Activated naive CD8-positive, alpha-beta T cell treated with anti-CD3 and anti-CD28 coated beads, Interleukin-2, amount 50 U/mL, for 24 hours (primary cell): ENCODE results near the gene LRRC57.

Experiments used
- ATAC-seq: fragments of 150-1000 bp; cut with Tn5 transposase; one replicate; pipeline ENCODE4 v1.10.0; 2021
- DNase-seq: peaks from one replicate; pipeline ENCODE4 v3.0.0; 2021
- H3K27ac Mint-ChIP-seq: one replicate; pipeline ENCODE4 v1.8.0; 2021; ENCODE audit warnings: mild to moderate bottlenecking, mixed read lengths
- H3K27me3 Mint-ChIP-seq: one replicate; pipeline ENCODE4 v1.8.0; 2021; ENCODE audit warnings: mixed read lengths
- H3K36me3 Mint-ChIP-seq: one replicate; pipeline ENCODE4 v1.8.0; 2021; ENCODE audit warnings: low read depth, mixed read lengths
- H3K4me1 Mint-ChIP-seq: one replicate; pipeline ENCODE4 v1.8.0; 2021; ENCODE audit warnings: mixed read lengths
- H3K4me3 Mint-ChIP-seq: one replicate; pipeline ENCODE4 v1.8.0; 2021; ENCODE audit warnings: mild to moderate bottlenecking, moderate library complexity, mixed read lengths
- H3K9me3 Mint-ChIP-seq: one replicate; pipeline ENCODE4 v1.8.0; 2021; ENCODE audit warnings: mixed read lengths

The LRRC57 gene

DNA sequence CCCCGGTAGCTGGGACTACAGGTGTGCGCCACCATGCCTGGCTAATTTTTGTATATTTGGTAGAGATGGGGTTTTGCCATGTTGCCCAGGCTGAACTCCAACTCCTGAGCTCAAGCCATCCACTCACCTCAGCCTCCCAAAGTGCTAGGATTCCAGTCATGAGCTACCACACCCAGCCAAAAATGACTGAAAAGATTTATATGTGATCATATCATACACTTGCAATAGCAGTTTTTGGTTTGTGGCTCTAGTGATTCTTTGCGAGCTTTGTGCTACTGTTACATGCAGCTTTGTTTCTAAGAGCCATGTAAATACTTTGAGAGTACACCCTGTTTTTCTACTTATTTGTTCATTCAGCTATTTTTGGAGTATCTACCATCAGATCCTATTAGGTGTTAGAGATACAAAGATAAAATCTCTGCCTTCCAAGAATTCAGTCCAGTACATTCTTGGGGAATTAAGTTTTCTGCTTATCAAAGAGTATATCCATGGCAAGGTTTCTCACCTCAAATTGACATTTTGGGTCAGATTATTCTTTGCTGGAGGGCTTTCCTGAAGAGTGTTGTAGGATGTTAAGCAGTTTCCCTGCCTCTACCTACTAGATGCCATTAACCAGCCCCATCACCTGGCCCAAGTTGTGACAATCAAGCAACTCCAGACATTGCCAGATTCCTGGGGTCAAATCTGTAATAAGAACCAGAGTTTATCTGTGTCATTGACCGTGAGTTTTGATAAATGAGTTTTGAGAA, 38.2 kb downstream of the LRRC57 start:
- H3K27ac Mint-ChIP-seq, result no peak overlapping the region

DNA sequence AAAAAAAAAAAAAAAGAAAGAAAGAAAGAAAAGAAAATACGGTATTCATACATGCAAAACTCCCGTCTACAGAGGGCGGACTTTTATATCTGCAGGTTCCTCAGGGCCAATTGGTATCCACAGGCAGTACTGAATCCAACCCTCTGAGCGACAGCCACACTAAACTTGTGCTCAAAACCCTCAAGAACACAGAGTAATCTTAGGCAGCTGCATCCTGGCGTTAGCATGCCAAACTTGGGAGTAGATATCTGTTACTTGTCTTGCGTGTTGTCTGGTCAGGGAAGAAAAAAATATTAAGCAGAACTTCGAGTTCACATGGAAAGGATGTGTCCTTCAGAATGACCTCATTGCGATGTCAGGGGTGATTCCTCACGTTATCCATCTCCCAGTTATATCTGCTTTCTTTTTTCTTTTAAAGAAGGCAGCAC, 40.3 kb downstream of the LRRC57 start:
- Mint-ChIP-seq H3K27ac (no peak overlapping the region), H3K4me3 (no peak overlapping the region), H3K4me1 (peaks cover 8% of the 10 kb centered on the region), H3K27me3 (no peaks in the 10 kb centered on the region), H3K36me3 (peaks cover 5% of the 10 kb centered on the region), H3K9me3 (no peaks in the 10 kb centered on the region)
- DNase-seq (no peak), ATAC-seq (no peak)

More for the DNA sequence above, 38.2 kb downstream of the LRRC57 start:
- no peak overlapping the region for H3K4me3 Mint-ChIP-seq
- peaks cover 14% of the 10 kb centered on the region for H3K36me3 Mint-ChIP-seq
- H3K4me1 Mint-ChIP-seq, result peaks cover 2% of the 10 kb centered on the region
- DNase-seq (no peak), ATAC-seq (no peak)
- H3K9me3 Mint-ChIP-seq, result no peaks in the 10 kb centered on the region
- no peaks in the 10 kb centered on the region for H3K27me3 Mint-ChIP-seq

DNA sequence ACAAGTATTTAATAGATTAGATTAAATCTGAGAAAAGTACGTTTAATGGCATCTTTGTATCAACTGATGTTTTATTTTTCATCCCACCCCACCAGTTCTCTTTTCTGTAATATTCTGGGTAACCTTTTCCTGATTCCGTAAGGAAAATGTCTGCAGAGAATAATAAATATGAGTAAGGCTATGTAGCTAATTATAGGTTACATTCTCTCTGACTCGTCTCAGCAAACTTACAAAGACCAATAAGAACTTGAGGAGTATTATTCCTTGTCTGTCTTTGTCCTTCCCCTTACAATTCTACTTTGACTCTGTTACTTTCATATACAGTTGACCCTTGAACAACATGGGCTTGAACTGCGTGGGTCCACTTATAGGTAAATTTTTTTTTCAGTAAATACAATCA, 41.1 kb downstream of the LRRC57 start:
- Mint-ChIP-seq H3K27me3 (no peaks in the 10 kb centered on the region), H3K36me3 (peaks cover 6% of the 10 kb centered on the region), H3K4me1 (peaks cover 12% of the 10 kb centered on the region), H3K9me3 (no peaks in the 10 kb centered on the region), H3K4me3 (no peak overlapping the region), H3K27ac (no peak overlapping the region)
- no peak for ATAC-seq
- DNase-seq, result no peak

DNA sequence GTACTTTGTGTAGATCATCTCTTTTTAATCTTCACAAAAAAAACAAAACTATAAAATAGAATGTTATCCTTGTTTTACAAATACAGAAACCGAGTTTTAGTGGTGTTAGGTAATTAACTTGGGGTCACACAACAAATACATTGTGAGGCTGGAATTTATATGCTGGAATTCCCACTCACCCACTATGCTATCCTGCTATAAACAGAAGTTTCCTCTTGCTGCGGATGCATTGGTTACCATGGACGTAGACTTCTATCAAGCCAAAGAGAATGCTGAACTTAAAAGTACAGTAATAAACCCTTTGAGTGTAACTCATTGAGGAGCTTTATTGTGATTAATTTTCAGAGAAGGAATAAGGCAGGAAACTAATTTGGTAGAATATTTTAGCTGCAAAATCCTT, 44.0 kb downstream of the LRRC57 start:
- H3K36me3 Mint-ChIP-seq, result peaks cover 6% of the 10 kb centered on the region
- no peak for ATAC-seq

DNA sequence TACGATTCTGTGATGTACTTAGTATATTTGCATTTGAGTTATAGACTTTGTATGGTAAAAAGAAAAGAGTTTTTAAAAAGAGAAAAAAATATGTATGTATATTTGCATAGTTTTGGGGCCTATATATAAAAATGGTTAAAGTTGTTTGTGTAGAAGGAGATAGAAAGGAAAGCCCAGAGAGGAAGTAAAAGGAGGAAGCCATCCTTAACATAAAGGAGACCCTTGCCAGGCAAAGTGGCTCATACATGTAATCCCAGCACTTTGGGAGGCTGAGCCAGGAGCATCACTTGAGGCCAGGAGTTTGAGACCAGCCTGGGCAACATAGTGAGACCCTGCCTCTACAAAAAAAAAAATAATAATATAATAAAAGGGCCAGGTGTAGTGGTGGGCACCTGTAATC, 44.8 kb downstream of the LRRC57 start:
- H3K4me3 Mint-ChIP-seq, result no peak overlapping the region
- H3K27me3 Mint-ChIP-seq, result no peaks in the 10 kb centered on the region
- H3K4me1 Mint-ChIP-seq, result peaks cover 33% of the 10 kb centered on the region
- H3K36me3 Mint-ChIP-seq, result peaks cover 6% of the 10 kb centered on the region
- DNase-seq (no peak), ATAC-seq (no peak)
- no peaks in the 10 kb centered on the region for H3K9me3 Mint-ChIP-seq
- no peak overlapping the region for H3K27ac Mint-ChIP-seq

More for the DNA sequence above, 44.0 kb downstream of the LRRC57 start:
- Mint-ChIP-seq H3K4me3 (no peak overlapping the region), H3K27me3 (no peaks in the 10 kb centered on the region), H3K4me1 (peaks cover 27% of the 10 kb centered on the region), H3K9me3 (no peaks in the 10 kb centered on the region), H3K27ac (no peak overlapping the region)
- no peak for DNase-seq

DNA sequence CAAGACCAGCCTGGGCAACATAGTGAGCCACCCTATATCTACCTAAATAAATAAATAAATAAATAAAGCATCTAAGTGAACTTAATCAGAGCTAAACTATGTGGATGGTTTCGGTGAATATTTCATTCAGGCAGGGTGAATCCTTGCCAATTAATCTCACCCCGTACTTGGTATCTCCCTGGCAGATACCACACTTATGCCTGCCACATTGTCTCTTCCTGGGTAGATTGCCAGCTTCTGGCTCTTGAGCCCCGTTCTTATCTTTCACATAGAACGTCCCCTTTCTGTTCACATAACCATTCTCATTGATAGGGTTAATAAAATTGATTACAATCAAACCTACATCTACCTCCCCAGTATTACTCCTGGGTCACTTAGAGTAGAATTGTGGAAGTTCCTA, 46.1 kb downstream of the LRRC57 start:
- H3K4me1 Mint-ChIP-seq, result peaks cover 47% of the 10 kb centered on the region
- no peak overlapping the region for H3K27ac Mint-ChIP-seq

DNA sequence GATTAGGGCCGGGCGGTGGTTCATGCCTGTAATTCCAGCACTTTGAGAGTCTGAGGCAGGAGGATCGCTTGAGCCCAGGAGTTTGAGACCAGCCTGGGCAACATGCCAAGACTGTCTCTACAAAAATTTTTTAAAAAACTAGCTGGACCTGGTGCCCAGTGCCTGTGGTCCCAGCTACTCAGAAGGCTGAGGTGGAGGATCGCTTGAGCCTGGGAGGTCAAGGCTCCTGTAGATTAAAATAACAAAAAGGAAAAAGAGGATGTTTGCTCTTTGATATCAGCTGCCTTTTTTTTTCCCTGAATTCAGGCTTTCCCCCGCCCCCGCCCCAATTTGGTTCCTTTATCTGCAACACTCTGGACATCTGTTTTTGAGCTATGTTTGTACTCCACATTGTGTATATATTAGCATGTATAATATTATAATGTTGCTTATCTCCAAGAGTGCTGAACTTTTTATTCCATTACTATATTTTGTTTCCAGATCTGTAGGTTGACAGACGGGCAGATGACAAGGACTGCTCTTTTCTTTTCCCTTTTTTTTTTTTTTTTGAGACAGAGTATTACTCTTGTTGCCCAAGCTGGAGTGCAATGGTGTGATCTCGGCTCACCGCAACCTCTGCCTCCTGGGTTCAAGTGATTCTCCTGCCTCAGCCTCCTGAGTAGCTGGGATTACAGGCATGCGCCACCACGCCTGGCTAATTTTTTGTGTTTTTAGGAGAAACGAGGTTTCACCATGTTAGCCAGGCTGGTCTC, 48.6 kb downstream of the LRRC57 start:
- H3K9me3 Mint-ChIP-seq, result no peaks in the 10 kb centered on the region
- ATAC-seq (no peak), DNase-seq (no peak)
- H3K27ac Mint-ChIP-seq, result no peak overlapping the region
- H3K27me3 Mint-ChIP-seq, result no peaks in the 10 kb centered on the region
- H3K4me3 Mint-ChIP-seq, result no peak overlapping the region
- peaks cover 5% of the 10 kb centered on the region for H3K36me3 Mint-ChIP-seq
- H3K4me1 Mint-ChIP-seq, result peaks cover 64% of the 10 kb centered on the region

More for the DNA sequence above, 46.1 kb downstream of the LRRC57 start:
- Mint-ChIP-seq H3K27me3 (no peaks in the 10 kb centered on the region), H3K9me3 (no peaks in the 10 kb centered on the region), H3K36me3 (peaks cover 3% of the 10 kb centered on the region), H3K4me3 (no peak overlapping the region)
- DNase-seq (no peak), ATAC-seq (no peak)

DNA sequence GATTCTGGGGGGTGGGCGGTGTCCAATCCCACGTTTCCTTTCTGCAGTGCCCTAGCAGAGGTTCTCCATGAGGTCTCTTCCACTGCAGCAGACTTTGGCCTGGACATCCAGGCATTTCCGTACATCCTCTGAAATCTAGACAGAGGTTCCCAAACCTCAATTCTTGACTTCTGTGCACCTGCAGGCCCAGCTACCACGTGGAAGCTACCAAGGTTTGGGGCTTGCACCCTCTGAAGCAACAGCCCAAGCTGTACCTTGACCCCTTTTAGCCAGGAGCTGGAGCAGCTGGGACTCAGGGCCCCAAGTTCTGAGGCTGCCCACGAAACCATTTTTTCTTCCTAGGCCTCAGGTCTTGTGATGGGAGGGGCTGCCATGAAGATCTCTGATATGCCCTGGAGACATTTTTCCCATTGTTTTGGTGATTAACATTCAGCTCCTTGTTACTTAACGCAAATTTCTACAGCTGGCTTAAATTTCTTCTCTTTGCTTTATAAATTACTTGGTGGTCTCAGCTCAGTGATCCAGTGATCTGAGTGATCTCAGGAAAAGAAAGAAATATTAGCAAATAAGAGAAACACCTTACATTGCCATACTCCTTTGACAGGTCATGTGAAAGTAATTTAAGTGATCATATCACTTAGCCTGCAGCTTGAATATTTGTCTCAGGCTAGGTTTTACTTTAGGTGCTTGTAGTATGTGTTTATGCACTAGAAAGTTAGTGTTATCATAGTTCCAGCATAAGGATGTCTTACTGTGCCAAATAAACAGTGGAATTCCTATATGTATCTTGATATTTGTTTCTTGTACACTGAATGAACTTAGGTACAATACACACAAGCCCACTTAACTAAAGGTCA, 50.2 kb downstream of the LRRC57 start:
- Mint-ChIP-seq H3K9me3 (no peaks in the 10 kb centered on the region), H3K27ac (no peak overlapping the region), H3K27me3 (no peaks in the 10 kb centered on the region), H3K4me1 (peaks cover 76% of the 10 kb centered on the region), H3K4me3 (no peak overlapping the region), H3K36me3 (peaks cover 5% of the 10 kb centered on the region)
- ATAC-seq (no peak), DNase-seq (no peak)

DNA sequence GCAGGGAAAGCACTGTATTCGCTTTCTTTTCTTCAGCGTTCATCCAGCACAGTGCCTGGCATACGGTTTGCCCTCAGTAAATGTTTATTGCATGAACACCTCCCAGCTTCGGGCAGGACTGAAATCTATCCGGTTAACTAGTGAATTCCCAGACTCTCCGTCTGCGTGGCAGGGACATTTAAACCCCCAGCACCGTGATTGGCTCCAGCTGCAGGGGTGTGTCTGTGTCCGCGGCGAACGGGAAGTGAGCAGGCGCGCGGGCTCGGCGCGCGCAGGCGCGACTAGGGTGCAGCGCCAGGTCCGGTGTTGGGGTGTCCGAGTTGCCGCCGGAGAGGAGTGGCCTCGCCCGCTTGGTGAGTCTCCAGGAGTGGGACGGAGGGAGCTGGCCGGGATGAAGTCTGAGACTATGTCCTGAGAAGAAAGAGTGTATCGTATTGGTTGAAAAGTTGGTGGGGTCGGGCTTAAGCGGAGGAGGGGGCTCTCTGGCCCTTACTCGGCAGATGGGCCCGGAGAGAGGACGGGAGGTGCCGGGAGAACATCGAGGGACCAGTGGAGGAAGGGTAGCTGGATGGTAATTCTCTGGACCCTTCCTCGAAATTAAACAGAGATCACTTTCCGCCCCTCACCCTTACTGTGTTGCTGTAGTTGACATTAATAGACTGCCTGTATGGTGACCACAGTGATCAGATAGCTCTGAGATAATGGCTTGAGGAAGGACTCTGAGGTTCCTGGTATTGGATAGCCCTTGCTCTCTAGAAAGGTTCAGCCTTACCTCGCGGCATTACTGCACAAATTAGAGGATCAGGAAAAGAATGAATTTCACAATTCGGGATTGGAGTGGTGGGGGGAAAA, 53.0 kb downstream of the LRRC57 start, which contains the start of gene SNAP23:
Gene SNAP23, plus strand, starts transcription at position 274 of the 852 bp plus-strand sequence. CDS start 16,213 bp downstream, outside the sequence.
- peak; percentile 96 for ATAC-seq
- H3K4me1 Mint-ChIP-seq, result peaks cover 71% of the 10 kb centered on the region
- peak; percentile 86 for DNase-seq

DNA sequence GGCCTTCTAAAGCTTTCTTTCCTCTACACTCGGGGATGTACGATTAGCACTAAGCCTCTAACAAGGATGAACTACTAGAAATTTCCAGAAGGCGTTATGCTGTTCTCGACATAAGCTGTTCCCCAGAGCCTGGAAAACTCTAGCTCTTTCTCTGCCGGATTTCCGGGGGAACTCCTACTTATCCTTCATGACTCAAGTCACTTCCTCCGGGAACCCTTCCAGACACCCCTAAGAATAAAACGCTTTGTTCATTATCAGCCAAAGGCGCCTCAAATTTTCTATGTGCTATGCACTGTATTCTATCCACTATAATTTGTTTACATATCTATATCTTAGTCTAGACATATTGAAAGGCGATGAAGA, 53.6 kb downstream of the LRRC57 start:
- Mint-ChIP-seq H3K9me3 (no peaks in the 10 kb centered on the region), H3K4me3 (peak overlapping the region; percentile 97), H3K27me3 (no peaks in the 10 kb centered on the region), H3K27ac (peak overlapping the region; percentile 91), H3K4me1 (peaks cover 68% of the 10 kb centered on the region), H3K36me3 (peaks cover 5% of the 10 kb centered on the region)
- ATAC-seq, result no peak
- peak; percentile 36 for DNase-seq

More for the DNA sequence above, 53.0 kb downstream of the LRRC57 start, which contains the start of gene SNAP23:
- Mint-ChIP-seq H3K4me3 (peak within 1 kb of the TSS; percentile 97), H3K36me3 (peaks cover 5% of the 10 kb centered on the region), H3K9me3 (no peaks in the 10 kb centered on the region), H3K27ac (peak within 1 kb of the TSS; percentile 91), H3K27me3 (no peaks in the 10 kb centered on the region)

DNA sequence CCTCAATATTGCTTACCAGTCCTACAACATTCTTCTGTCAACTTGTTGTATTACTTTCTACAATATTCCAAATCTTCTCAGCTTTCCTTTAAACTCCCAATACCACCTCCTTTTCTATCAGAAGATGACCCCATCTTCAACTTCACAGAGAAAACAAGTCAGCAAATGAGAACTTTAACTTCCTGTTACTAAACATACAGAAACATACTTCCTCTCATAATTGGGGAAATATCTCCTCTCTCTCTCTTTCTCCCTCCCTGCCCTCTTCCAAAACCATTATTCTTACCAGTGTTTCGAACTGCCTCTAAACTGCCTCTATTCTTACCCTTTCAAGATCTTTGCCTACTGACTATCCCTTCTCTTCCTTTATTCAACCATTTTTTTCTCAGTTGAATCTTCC, 54.9 kb downstream of the LRRC57 start:
- ATAC-seq (no peak), DNase-seq (no peak)
- peaks cover 5% of the 10 kb centered on the region for H3K36me3 Mint-ChIP-seq
- no peaks in the 10 kb centered on the region for H3K9me3 Mint-ChIP-seq
- peaks cover 66% of the 10 kb centered on the region for H3K4me1 Mint-ChIP-seq
- no peak overlapping the region for H3K4me3 Mint-ChIP-seq
- H3K27me3 Mint-ChIP-seq, result no peaks in the 10 kb centered on the region
- peak overlapping the region; percentile 7 for H3K27ac Mint-ChIP-seq

DNA sequence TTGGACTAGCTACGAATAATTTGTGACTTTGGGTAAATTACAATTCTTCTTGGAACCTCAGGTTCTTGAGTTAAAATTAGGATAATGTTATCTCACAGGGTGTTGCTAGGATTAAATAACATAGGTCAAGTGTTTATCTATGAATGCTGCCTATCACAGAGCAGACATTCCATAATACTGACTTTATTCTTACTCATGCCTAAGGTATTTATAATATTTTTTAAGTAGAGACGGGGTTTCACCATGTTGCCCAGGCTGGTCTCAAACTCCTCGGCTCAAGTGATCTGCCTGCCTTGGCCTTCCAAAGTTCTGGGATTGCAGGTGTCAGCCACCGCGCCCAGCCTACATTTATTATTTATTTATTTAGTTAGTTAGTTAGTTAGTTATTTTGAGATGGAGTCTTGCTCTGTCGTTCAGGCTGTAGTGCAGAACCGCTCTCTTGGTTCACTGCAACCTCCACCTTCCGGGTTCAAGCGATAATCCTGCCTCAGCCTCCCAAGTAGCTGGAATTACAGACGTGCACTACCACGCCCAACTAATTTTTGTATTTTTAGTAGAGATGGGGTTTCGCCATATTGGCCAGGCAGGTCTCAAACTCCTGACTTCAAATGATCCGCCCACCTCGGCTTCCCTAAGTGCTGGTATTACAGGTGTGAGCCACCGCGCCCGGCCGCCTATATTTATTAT, 56.9 kb downstream of the LRRC57 start:
- peak overlapping the region; percentile 97 for H3K27ac Mint-ChIP-seq
- ATAC-seq, result no peak
- peaks cover 8% of the 10 kb centered on the region for H3K36me3 Mint-ChIP-seq
- H3K4me3 Mint-ChIP-seq, result peak overlapping the region; percentile 88
- DNase-seq, result no peak
- no peaks in the 10 kb centered on the region for H3K27me3 Mint-ChIP-seq
- peaks cover 59% of the 10 kb centered on the region for H3K4me1 Mint-ChIP-seq
- no peaks in the 10 kb centered on the region for H3K9me3 Mint-ChIP-seq
